Activated CD8-positive, alpha-beta memory T cell treated with anti-CD3 and anti-CD28 coated beads, Interleukin-2, amount 50 U/mL, for 4 hours (primary cell): ENCODE results near the gene ZBTB12.
A peak's percentile ranks its signal among the peaks of the same experiment; 100 is the strongest.
"Not testable (repeated sequence)": the region's sequence is repeated elsewhere in the genome, so short reads cannot be mapped to it uniquely, and the experiment has no call there.

Experiments
- DNase-seq: peaks from one replicate; pipeline ENCODE4 v3.0.0-alpha.2; 2020

Gene ZBTB12

GRCh38 chr6:31919624-31920303 lies 17.9 kb upstream of the ZBTB12 start:
- no peak for DNase-seq

- DNase-seq: no peak
Measured at GRCh38 chr6:31918069-31918720, 16.3 kb upstream of the ZBTB12 start.

GRCh38 chr6:31915756-31916155 lies 13.9 kb upstream of the ZBTB12 start:
- DNase-seq: no peak

GRCh38 chr6:31915351-31915750 lies 13.5 kb upstream of the ZBTB12 start:
- DNase-seq: no peak

GRCh38 chr6:31911826-31912585 lies 10.1 kb upstream of the ZBTB12 start:
- DNase-seq: no peak

- not testable (repeated sequence) for DNase-seq
Measured at GRCh38 chr6:31909298-31909697, 7.4 kb upstream of the ZBTB12 start.

GRCh38 chr6:31908791-31909190 lies 6.9 kb upstream of the ZBTB12 start:
- DNase-seq: no peak

- not testable (repeated sequence) for DNase-seq
Measured at GRCh38 chr6:31908255-31908654, 6.4 kb upstream of the ZBTB12 start.

- DNase-seq: no peak
Measured at GRCh38 chr6:31907158-31907813, 5.4 kb upstream of the ZBTB12 start.

GRCh38 chr6:31906727-31907126 lies 4.8 kb upstream of the ZBTB12 start:
- DNase-seq: not testable (repeated sequence)

- DNase-seq: no peak
Measured at GRCh38 chr6:31906122-31906521, 4.2 kb upstream of the ZBTB12 start.

GRCh38 chr6:31905041-31905440 lies 3.2 kb upstream of the ZBTB12 start:
- DNase-seq: no peak

- no peak for DNase-seq
Measured at GRCh38 chr6:31903957-31904356, 2.1 kb upstream of the ZBTB12 start.

- peak; percentile 76 for DNase-seq
Measured at GRCh38 chr6:31901415-31901952, 402 bp downstream of the ZBTB12 start.

GRCh38 chr6:31900917-31901414 lies 920 bp downstream of the ZBTB12 start:
- peak; percentile 22 for DNase-seq

GRCh38 chr6:31899882-31900722 lies 1.8 kb downstream of the ZBTB12 start:
- peak; percentile 21 for DNase-seq

- DNase-seq: no peak
Measured at GRCh38 chr6:31899215-31899614, 2.7 kb downstream of the ZBTB12 start.

- DNase-seq: peak; percentile 25
Measured at GRCh38 chr6:31898383-31899011, 3.4 kb downstream of the ZBTB12 start.

GRCh38 chr6:31897612-31898382 lies 4.1 kb downstream of the ZBTB12 start, which contains the start of gene EHMT2:
TSS of gene EHMT2 (minus strand) at chr6:31897698. CDS start at chr6:31897677, 21 bp downstream.
- DNase-seq: peak; percentile 85

- no peak for DNase-seq
Measured at GRCh38 chr6:31896856-31897611, 4.9 kb downstream of the ZBTB12 start.
